ENCODE measurements around the gene ABL1. TPM values are rescaled to one million over a fixed set of nuclear protein-coding genes. Genes with fewer than 3 reads are reported as not detected.

Gene ABL1
- total RNA-seq, 2 experiments from 2014 or later, result 30.2 to 33.0 TPM

- no peak for ATAC-seq
- CTCF ChIA-PET, result interaction anchor here (1.2 kb wide), 1 partner anchor 142 kb away, joined by 5 read pairs; no protein-coding TSS in a partner anchor
- no peak for DNase-seq
- Mint-ChIP-seq H3K27me3 (peaks cover 4% of the 10 kb centered on the region), H3K27ac (no peak overlapping the region), H3K4me3 (no peak overlapping the region), H3K9me3 (no peaks in the 10 kb centered on the region), H3K36me3 (ENCODE audit: low read depth) (no peaks in the 10 kb centered on the region), H3K4me1 (ENCODE audit: low read depth) (no peaks in the 10 kb centered on the region)
- TF ChIP-seq CTCF (IDR thresholded peaks at IDR 0.05), result no peak
- intact Hi-C loops (cut with micrococcal nuclease), result no loop called here
- POLR2A ChIA-PET, result no interaction called here
Observed at GRCh38 chr9:130904070-130905044, 69.3 kb downstream of the ABL1 start.

GRCh38 chr9:130905125-130905901, 70.3 kb downstream of the ABL1 start:
- ChIA-PET POLR2A (interaction anchor here (0.7 kb wide), 1 partner anchor 99 kb away, joined by 3 read pairs; no protein-coding TSS in a partner anchor), CTCF (interaction anchor here (1.2 kb wide), 1 partner anchor 141 kb away, joined by 5 read pairs; no protein-coding TSS in a partner anchor)
- no peak overlapping the region for H3K4me3 Mint-ChIP-seq
- H3K36me3 Mint-ChIP-seq (ENCODE audit: low read depth), result no peaks in the 10 kb centered on the region
- ATAC-seq, result no peak
- no peaks in the 10 kb centered on the region for H3K4me1 Mint-ChIP-seq (ENCODE audit: low read depth)
- TF ChIP-seq CTCF (IDR thresholded peaks at IDR 0.05), result no peak
- no peak overlapping the region for H3K27ac Mint-ChIP-seq
- intact Hi-C loops (cut with micrococcal nuclease), result no loop called here
- no peaks in the 10 kb centered on the region for H3K9me3 Mint-ChIP-seq
- peaks cover 4% of the 10 kb centered on the region for H3K27me3 Mint-ChIP-seq
- no peak for DNase-seq

GRCh38 chr9:130905902-130906734, 71.1 kb downstream of the ABL1 start:
- DNase-seq, result no peak
- Mint-ChIP-seq H3K4me1 (ENCODE audit: low read depth) (no peaks in the 10 kb centered on the region), H3K27ac (no peak overlapping the region), H3K36me3 (ENCODE audit: low read depth) (no peaks in the 10 kb centered on the region), H3K9me3 (no peaks in the 10 kb centered on the region), H3K4me3 (no peak overlapping the region), H3K27me3 (peaks cover 4% of the 10 kb centered on the region)
- ChIA-PET CTCF (interaction anchor here (1.2 kb wide), 1 partner anchor 140 kb away, joined by 5 read pairs; no protein-coding TSS in a partner anchor), POLR2A (no interaction called here)
- no peak for TF ChIP-seq CTCF (IDR thresholded peaks at IDR 0.05)
- intact Hi-C loops (cut with micrococcal nuclease), result no loop called here
- no peak for ATAC-seq

DNA sequence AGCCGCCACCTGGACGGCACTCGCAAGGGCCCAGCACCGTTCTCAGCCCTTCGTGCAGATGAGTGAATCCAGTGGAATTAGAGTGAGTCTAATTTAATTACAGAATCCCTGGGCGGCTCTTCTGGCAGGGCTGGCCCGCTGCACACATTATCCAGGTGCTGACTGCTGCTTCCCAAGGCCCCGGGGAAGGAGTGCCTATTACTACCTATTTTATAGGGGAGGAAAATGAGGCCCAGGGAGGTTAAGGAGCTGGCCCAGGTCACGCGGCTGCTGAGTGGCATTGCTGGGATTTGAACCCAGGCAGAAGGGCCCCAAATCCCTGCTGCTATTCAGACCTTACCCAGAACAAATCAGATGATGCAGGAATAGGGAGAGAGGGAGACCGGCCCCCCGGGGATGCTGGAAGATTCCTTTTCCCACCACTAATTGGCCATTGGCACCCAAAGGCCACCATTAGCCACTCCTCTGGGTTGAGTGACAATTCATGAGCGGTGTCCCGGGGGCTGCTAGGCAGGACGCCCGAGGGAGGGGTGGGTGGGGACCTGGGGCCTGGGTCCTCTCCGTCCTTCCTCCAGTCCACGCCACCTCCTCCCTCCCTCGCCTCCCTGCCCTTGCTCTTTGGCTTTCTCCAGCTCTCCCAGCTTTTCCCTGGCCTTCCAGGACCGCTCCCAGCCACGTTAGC, 71.8 kb downstream of the ABL1 start:
- H3K4me3 Mint-ChIP-seq, result no peak overlapping the region
- H3K27me3 Mint-ChIP-seq, result peaks cover 4% of the 10 kb centered on the region
- no peak for TF ChIP-seq CTCF (IDR thresholded peaks at IDR 0.05)
- intact Hi-C loops (cut with micrococcal nuclease), result no loop called here
- POLR2A ChIA-PET, result no interaction called here
- no peak overlapping the region for H3K27ac Mint-ChIP-seq
- ATAC-seq (no peak), DNase-seq (no peak)
- H3K9me3 Mint-ChIP-seq, result no peaks in the 10 kb centered on the region
- CTCF ChIA-PET, result interaction anchor here (1.2 kb wide), 1 partner anchor 140 kb away, joined by 3 read pairs; no protein-coding TSS in a partner anchor
- no peaks in the 10 kb centered on the region for H3K4me1 Mint-ChIP-seq (ENCODE audit: low read depth)
- H3K36me3 Mint-ChIP-seq (ENCODE audit: low read depth), result no peaks in the 10 kb centered on the region

Data from activated CD8-positive, alpha-beta T cell treated with anti-CD3 and anti-CD28 coated beads for 36 hours (primary cell).